Keratinocyte (primary cell): ENCODE results near the gene ENO4. TPM values are rescaled to one million over a fixed set of nuclear protein-coding genes. Genes with fewer than 3 reads are reported as not detected.

Experiments
- DNase-seq: peaks from one replicate; pipeline ENCODE4 v3.0.0-alpha.2; 2011; ENCODE audit warnings: low read depth, missing footprints, low spot score
- FAIRE-seq: peaks from 2 replicates; lab custom pipeline; 2011; peaks lifted over from hg19 to GRCh38; lab: Jason Lieb, UNC
- H2AFZ ChIP-seq: 2 replicates; pipeline ENCODE4 v1.6.0; 2012; ENCODE audit warnings: low read length, control low read depth, inconsistent platforms; ENCODE audit not compliant: control insufficient read depth
- H3K27ac ChIP-seq: 2 replicates; pipeline ENCODE4 v1.5.1; 2011; ENCODE audit warnings: low read length; ENCODE audit not compliant: control insufficient read depth, insufficient read depth
- H3K27me3 ChIP-seq: 3 replicates; pipeline ENCODE4 v1.6.0; 2011; ENCODE audit warnings: low read length; ENCODE audit not compliant: control insufficient read depth, insufficient read depth; ENCODE audit errors: extremely low read depth
- H3K36me3 ChIP-seq, 2 experiments: 2 replicates in 1 of 2; 3 replicates in 1 of 2; pipeline ENCODE4 v1.5.1; 2011; ENCODE audit warnings: low read length in 2 of 2, mild to moderate bottlenecking in 1 of 2; ENCODE audit not compliant: control insufficient read depth in 2 of 2, insufficient read depth in 2 of 2; ENCODE audit errors: extremely low read depth in 1 of 2
- H3K4me1 ChIP-seq: 3 replicates; pipeline ENCODE4 v1.5.1; 2011; ENCODE audit warnings: low read length; ENCODE audit not compliant: control insufficient read depth, insufficient read depth; ENCODE audit errors: extremely low read depth
- H3K4me2 ChIP-seq: 3 replicates; pipeline ENCODE4 v1.6.0; 2011; ENCODE audit warnings: low read depth, low read length; ENCODE audit not compliant: control insufficient read depth, insufficient read depth; ENCODE audit errors: extremely low read depth
- H3K4me3 ChIP-seq, 3 experiments: fragments of 200-600 bp in 1 of 3; sonication (generic) in 1 of 3; 2 replicates in 2 of 3; 3 replicates in 1 of 3; pipeline ENCODE4 v1.5.1; 2011 to 2016; ENCODE audit warnings: low read length in 3 of 3, mild to moderate bottlenecking in 3 of 3, control low read depth in 2 of 3, inconsistent platforms in 1 of 3, low read depth in 1 of 3, mixed read lengths in 1 of 3, mixed run types in 1 of 3, moderate library complexity in 1 of 3; ENCODE audit not compliant: control insufficient read depth in 2 of 3, insufficient read depth in 2 of 3; ENCODE audit errors: extremely low read depth in 1 of 3
- H3K79me2 ChIP-seq: 2 replicates; pipeline ENCODE4 v1.6.0; 2012; ENCODE audit warnings: low read length; ENCODE audit not compliant: control insufficient read depth, insufficient read depth
- H3K9ac ChIP-seq: 3 replicates; pipeline ENCODE4 v1.6.0; 2011; ENCODE audit warnings: low read length; ENCODE audit not compliant: control insufficient read depth, insufficient read depth; ENCODE audit errors: extremely low read depth
- H3K9me1 ChIP-seq: 3 replicates; pipeline ENCODE4 v1.6.0; 2011; ENCODE audit warnings: low read length; ENCODE audit not compliant: control insufficient read depth, insufficient read depth; ENCODE audit errors: extremely low read depth
- H3K9me3 ChIP-seq: 2 replicates; pipeline ENCODE4 v1.5.1; 2012; ENCODE audit warnings: low read depth, low read length; ENCODE audit not compliant: control insufficient read depth
- H4K20me1 ChIP-seq: 3 replicates; pipeline ENCODE4 v1.6.0; 2011; ENCODE audit warnings: low read length; ENCODE audit not compliant: control insufficient read depth, insufficient read depth; ENCODE audit errors: extremely low read depth
- EZH2 ChIP-seq: IDR thresholded peaks from one replicate; pipeline ENCODE4 v1.6.1; 2012; ENCODE audit warnings: inconsistent platforms, mild to moderate bottlenecking, low read length, moderate library complexity
- dilution Hi-C: fragments of 300-500 bp; cut with MboI; formaldehyde crosslinking; loops from one replicate; pipeline ENCODE4 v1.7.0; 2020; ENCODE audit warnings: low sequenced_read_pairs; ENCODE audit not compliant: extremely low pct_ligation_motif_present
- polyA plus RNA-seq, 5 experiments: library from polyadenylated mRNA; depleted of rRNA in 3 of 5; stranded (reverse) in 3 of 5; stranded (forward) in 1 of 5; unstranded in 1 of 5; fragments of >200 nt; gene quantifications; 1 replicate in 1 of 5; 2 replicates in 3 of 5; 3 replicates in 1 of 5; pipeline versions ENCODE4 v1.2.1 to v1.2.3, GENCODE V29; 2011 to 2012; ENCODE audit warnings: missing spikeins in 2 of 5, low read depth in 1 of 5, low replicate concordance in 1 of 5
- TF ChIP-seq, protein P1 (sequence below), 3 experiments: IDR thresholded peaks in 1 of 3; conservative IDR thresholded peaks in 1 of 3; optimal IDR thresholded peaks in 1 of 3; 2 replicates in 2 of 3; 3 replicates in 1 of 3; pipeline versions ENCODE3 to v1.5.1; 2011; ENCODE audit warnings: low read length in 3 of 3, mild to moderate bottlenecking in 3 of 3, moderate library complexity in 2 of 3, control low read depth in 1 of 3, inconsistent platforms in 1 of 3; ENCODE audit not compliant: insufficient read depth in 2 of 3; ENCODE audit errors: extremely low read depth in 1 of 3

ENO4 gene
- polyA plus RNA-seq, 1 donor (not counting 4 experiments of a cell fraction or from before 2014, with no cell fraction given): 0.35 TPM

GRCh38 chr10:116866066-116866465 is 16.8 kb downstream of the ENO4 start:
- Histone ChIP-seq H3K9me3 (no peaks in the 10 kb centered on the region), H3K27ac (no peak overlapping the region), H3K4me3 (no peak overlapping the region), H3K9me1 (no peaks in the 10 kb centered on the region), H3K9ac (no peak overlapping the region), H3K79me2 (no peaks in the 10 kb centered on the region), H3K27me3 (no peaks in the 10 kb centered on the region), H3K4me2 (no peak overlapping the region), H3K4me1 (peaks cover 14% of the 10 kb centered on the region), H2AFZ (no peak overlapping the region), H4K20me1 (no peaks in the 10 kb centered on the region), H3K36me3 (no peaks in the 10 kb centered on the region)
- dilution Hi-C loops: no loop called here
- FAIRE-seq (no peak), DNase-seq (no peak)
- no peak for TF ChIP-seq EZH2
- TF ChIP-seq, protein P1, sequence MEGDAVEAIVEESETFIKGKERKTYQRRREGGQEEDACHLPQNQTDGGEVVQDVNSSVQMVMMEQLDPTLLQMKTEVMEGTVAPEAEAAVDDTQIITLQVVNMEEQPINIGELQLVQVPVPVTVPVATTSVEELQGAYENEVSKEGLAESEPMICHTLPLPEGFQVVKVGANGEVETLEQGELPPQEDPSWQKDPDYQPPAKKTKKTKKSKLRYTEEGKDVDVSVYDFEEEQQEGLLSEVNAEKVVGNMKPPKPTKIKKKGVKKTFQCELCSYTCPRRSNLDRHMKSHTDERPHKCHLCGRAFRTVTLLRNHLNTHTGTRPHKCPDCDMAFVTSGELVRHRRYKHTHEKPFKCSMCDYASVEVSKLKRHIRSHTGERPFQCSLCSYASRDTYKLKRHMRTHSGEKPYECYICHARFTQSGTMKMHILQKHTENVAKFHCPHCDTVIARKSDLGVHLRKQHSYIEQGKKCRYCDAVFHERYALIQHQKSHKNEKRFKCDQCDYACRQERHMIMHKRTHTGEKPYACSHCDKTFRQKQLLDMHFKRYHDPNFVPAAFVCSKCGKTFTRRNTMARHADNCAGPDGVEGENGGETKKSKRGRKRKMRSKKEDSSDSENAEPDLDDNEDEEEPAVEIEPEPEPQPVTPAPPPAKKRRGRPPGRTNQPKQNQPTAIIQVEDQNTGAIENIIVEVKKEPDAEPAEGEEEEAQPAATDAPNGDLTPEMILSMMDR (optimal IDR thresholded peaks at IDR 0.05 in 1 of 3, IDR thresholded peaks at IDR 0.05 in 1 of 3, conservative IDR thresholded peaks at IDR 0.05 in 1 of 3; ENCODE audit: extremely low read depth in 1 of 3, insufficient read depth in 2 of 3, low read length in 3 of 3): no peak

DNA sequence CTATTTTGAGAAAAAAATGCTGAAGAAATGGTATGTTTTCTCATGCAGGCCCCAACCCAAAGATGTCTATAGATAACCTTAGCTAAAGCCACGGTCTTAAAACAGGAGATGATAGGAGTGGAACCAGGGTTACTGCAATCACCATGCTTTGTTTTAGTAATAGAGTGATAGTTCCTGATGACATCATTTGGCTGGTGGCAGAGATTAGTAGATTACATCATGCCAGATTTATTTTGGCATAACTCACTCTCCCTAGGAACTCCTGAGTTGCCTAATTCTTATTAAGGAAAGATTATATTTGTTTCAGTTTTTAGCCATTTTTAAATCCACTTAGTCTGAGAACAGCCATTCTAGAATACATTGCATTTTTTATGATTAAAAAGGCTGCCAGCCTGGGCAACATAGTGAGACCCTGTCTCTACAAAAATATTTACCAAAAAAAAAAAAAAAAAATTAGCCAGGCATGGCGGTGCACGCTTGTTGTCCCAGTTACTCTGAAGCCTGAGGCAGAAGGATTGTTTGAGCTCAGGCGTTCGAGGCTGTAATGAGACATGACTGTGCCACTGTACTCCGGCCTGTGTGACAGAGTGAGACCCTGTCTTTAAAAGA is 17.8 kb downstream of the ENO4 start:
- Histone ChIP-seq H3K9ac (no peak overlapping the region), H3K4me2 (no peak overlapping the region), H3K4me1 (peaks cover 14% of the 10 kb centered on the region), H3K9me1 (no peaks in the 10 kb centered on the region), H2AFZ (no peak overlapping the region), H3K36me3 (no peaks in the 10 kb centered on the region), H3K27ac (no peak overlapping the region), H3K27me3 (no peaks in the 10 kb centered on the region), H3K79me2 (no peaks in the 10 kb centered on the region), H4K20me1 (no peaks in the 10 kb centered on the region), H3K9me3 (no peaks in the 10 kb centered on the region), H3K4me3 (no peak overlapping the region)
- FAIRE-seq: no peak
- no peak for TF ChIP-seq EZH2
- TF ChIP-seq, protein P1 (optimal IDR thresholded peaks at IDR 0.05 in 1 of 3, IDR thresholded peaks at IDR 0.05 in 1 of 3, conservative IDR thresholded peaks at IDR 0.05 in 1 of 3; ENCODE audit: extremely low read depth in 1 of 3, insufficient read depth in 2 of 3, low read length in 3 of 3): no peak
- dilution Hi-C loops: no loop called here
- no peak for DNase-seq
